Gastrocnemius medialis (tissue), 4 donors: ENCODE results near the gene VCPKMT. TPM values are rescaled to one million over a fixed set of nuclear protein-coding genes. Genes with fewer than 3 reads are reported as not detected.

ENCODE experiments used
- ATAC-seq, 2 donors: fragments of 150-250 bp; one replicate each; pipeline ENCODE4 v1.9.1; 2016
- DNase-seq, 2 donors: peaks; one replicate each; pipeline ENCODE4 v3.0.0-alpha.2; 2019
- H3K27ac ChIP-seq, 4 donors: fragments of 200-600 bp; sonication (generic); 1 replicate in 1 of 4; 2 replicates in 3 of 4; pipeline ENCODE4 v1.5.1; 2016 to 2018; ENCODE audit warnings: mild to moderate bottlenecking in 2 of 4, moderate library complexity in 1 of 4
- H3K27me3 ChIP-seq, 3 donors: fragments of 200-600 bp; sonication (generic) in 2 of 3; 1 replicate in 1 of 3; 2 replicates in 2 of 3; pipeline versions ENCODE4 v1.5.1 to v1.6.0; 2016 to 2019; ENCODE audit warnings: mild to moderate bottlenecking in 1 of 3, moderate library complexity in 1 of 3
- H3K36me3 ChIP-seq, 2 donors: fragments of 200-600 bp; sonication (generic) in 1 of 2; one replicate each; pipeline ENCODE4 v1.5.1; 2017 to 2018
- H3K4me1 ChIP-seq, 2 donors: fragments of 200-600 bp; sonication (generic) in 1 of 2; one replicate each; pipeline ENCODE4 v1.5.1; 2016 to 2017; ENCODE audit warnings: mild to moderate bottlenecking in 2 of 2
- H3K4me3 ChIP-seq, 4 donors: fragments of 200-600 bp; sonication (generic) in 3 of 4; 1 replicate in 1 of 4; 2 replicates in 3 of 4; pipeline ENCODE4 v1.5.1; 2016 to 2019; ENCODE audit warnings: mild to moderate bottlenecking in 2 of 4
- H3K9me3 ChIP-seq, 3 donors: fragments of 200-600 bp; sonication (generic) in 2 of 3; 1 replicate in 1 of 3; 2 replicates in 2 of 3; pipeline ENCODE4 v1.5.1; 2016 to 2019
- CTCF ChIP-seq, 5 experiments: fragments of 450-650 bp in 3 of 5; fragments of 200-600 bp in 2 of 5; sonication (generic) in 2 of 5; IDR thresholded peaks in 4 of 5; conservative IDR thresholded peaks in 1 of 5; 1 replicate in 4 of 5; 2 replicates in 1 of 5; pipeline ENCODE4 v1.5.1; 2016 to 2019; ENCODE audit warnings: antibody characterized with exemption in 5 of 5, mild to moderate bottlenecking in 3 of 5, moderate library complexity in 3 of 5
- POLR2A ChIP-seq, 2 donors: fragments of 450-650 bp; IDR thresholded peaks; one replicate each; pipeline ENCODE4 v1.6.1; 2017; ENCODE audit warnings: antibody characterized with exemption in 2 of 2, mild to moderate bottlenecking in 2 of 2, moderate library complexity in 2 of 2
- in situ Hi-C, 4 donors: fragments of 200-750 bp; cut with MboI; loops; one replicate each; pipeline versions ENCODE4 v1.15.0 to v1.8.0; 2017; ENCODE audit warnings: low sequenced_read_pairs in 4 of 4
- intact Hi-C: fragments of 100-400 bp; cut with DNase I; formaldehyde crosslinking; loops from one replicate; pipeline ENCODE4 v1.15.1; 2023; ENCODE audit warnings: low total_unique reads
- total RNA-seq, 4 donors: library from RNA; depleted of rRNA; stranded (reverse); fragments of >200 nt; gene quantifications; one replicate each; pipeline versions ENCODE4 v1.1.0 to v1.2.3, GENCODE V29; 2016

VCPKMT gene
- total RNA-seq, 4 donors from 2014 or later = 2.2 to 7.3 (median 4.9) TPM

- no peak for TF ChIP-seq CTCF (IDR thresholded peaks at IDR 0.05 in 4 of 5, conservative IDR thresholded peaks at IDR 0.05 in 1 of 5)
- no peak for TF ChIP-seq POLR2A (IDR thresholded peaks at IDR 0.05)
- H3K9me3 ChIP-seq = no peaks in the 10 kb centered on the region
- H3K27ac ChIP-seq = no peak overlapping the region
- DNase-seq (no peak), ATAC-seq (no peak)
- no peaks in the 10 kb centered on the region for H3K36me3 ChIP-seq
- intact Hi-C loops = no loop called here
- in situ Hi-C loops = no loop called here
- H3K27me3 ChIP-seq = no peaks in the 10 kb centered on the region
- no peak overlapping the region for H3K4me3 ChIP-seq
- no peaks in the 10 kb centered on the region for H3K4me1 ChIP-seq
Observed at GRCh38 chr14:50085570-50086320, 30.6 kb downstream of the VCPKMT start.

- intact Hi-C loops (no loop called here), in situ Hi-C loops (no loop called here)
- no peak for DNase-seq
- H3K4me1 ChIP-seq = no peaks in the 10 kb centered on the region
- H3K27me3 ChIP-seq = no peaks in the 10 kb centered on the region
- no peak overlapping the region for H3K27ac ChIP-seq
- H3K4me3 ChIP-seq = no peak overlapping the region
- H3K9me3 ChIP-seq = no peaks in the 10 kb centered on the region
- TF ChIP-seq CTCF (IDR thresholded peaks at IDR 0.05 in 4 of 5, conservative IDR thresholded peaks at IDR 0.05 in 1 of 5) = no peak
- TF ChIP-seq POLR2A (IDR thresholded peaks at IDR 0.05) = no peak
- ATAC-seq = no peak
- no peaks in the 10 kb centered on the region for H3K36me3 ChIP-seq
Observed at GRCh38 chr14:50084666-50085065, 31.7 kb downstream of the VCPKMT start.

GRCh38 chr14:50083467-50084337 lies 32.7 kb downstream of the VCPKMT start:
- H3K4me1 ChIP-seq = no peaks in the 10 kb centered on the region
- intact Hi-C loops (no loop called here), in situ Hi-C loops (no loop called here)
- H3K9me3 ChIP-seq = no peaks in the 10 kb centered on the region
- no peak for TF ChIP-seq POLR2A (IDR thresholded peaks at IDR 0.05)
- no peak for TF ChIP-seq CTCF (IDR thresholded peaks at IDR 0.05 in 4 of 5, conservative IDR thresholded peaks at IDR 0.05 in 1 of 5)
- H3K36me3 ChIP-seq = no peaks in the 10 kb centered on the region
- H3K4me3 ChIP-seq = no peak overlapping the region
- no peaks in the 10 kb centered on the region for H3K27me3 ChIP-seq
- DNase-seq = no peak
- no peak for ATAC-seq
- no peak overlapping the region for H3K27ac ChIP-seq

GRCh38 chr14:50082784-50083466 lies 33.4 kb downstream of the VCPKMT start:
- ATAC-seq = no peak
- H3K9me3 ChIP-seq = no peaks in the 10 kb centered on the region
- H3K27me3 ChIP-seq = no peaks in the 10 kb centered on the region
- no peak for DNase-seq
- H3K36me3 ChIP-seq = no peaks in the 10 kb centered on the region
- no peak overlapping the region for H3K4me3 ChIP-seq
- no peak overlapping the region for H3K27ac ChIP-seq
- intact Hi-C loops = no loop called here
- H3K4me1 ChIP-seq = no peaks in the 10 kb centered on the region
- in situ Hi-C loops = no loop called here
- TF ChIP-seq CTCF (IDR thresholded peaks at IDR 0.05 in 4 of 5, conservative IDR thresholded peaks at IDR 0.05 in 1 of 5) (no peak), POLR2A (IDR thresholded peaks at IDR 0.05) (no peak)
